HepG2 (cell line): Measurements from ENCODE around the gene CMTM3. TPM values are rescaled to one million over a fixed set of nuclear protein-coding genes. Genes with fewer than 3 reads are reported as not detected.

Experiments
- CBFB ChIP-seq: sonication (generic); formaldehyde crosslinking; IDR thresholded peaks from 2 replicates; pipeline ENCODE4 v1.4.0; 2020; ENCODE audit warnings: missing genetic modification reagents
- HOXA3 ChIP-seq: sonication (generic); formaldehyde crosslinking; IDR thresholded peaks from 2 replicates; pipeline ENCODE4 v1.5.0; 2020; ENCODE audit warnings: missing genetic modification reagents
- JDP2 ChIP-seq: sonication (generic); formaldehyde crosslinking; IDR thresholded peaks from 2 replicates; pipeline ENCODE4 v1.8.1; 2022; ENCODE audit warnings: missing genetic modification reagents, borderline replicate concordance
- MEIS1 ChIP-seq: sonication (generic); formaldehyde crosslinking; IDR thresholded peaks from 2 replicates; pipeline ENCODE4 v1.9.0; 2021; ENCODE audit warnings: mild to moderate bottlenecking, missing genetic modification reagents, moderate library complexity, borderline replicate concordance
- PHB2 ChIP-seq: fragments of 450-650 bp; IDR thresholded peaks from 2 replicates; pipeline ENCODE4 v1.6.1; 2018; ENCODE audit not compliant: partially characterized antibody
- PHF21A ChIP-seq: sonication (generic); formaldehyde crosslinking; IDR thresholded peaks from 2 replicates; pipeline ENCODE4 v1.5.0; 2020; ENCODE audit warnings: mild to moderate bottlenecking, missing genetic modification reagents
- SMAD3 ChIP-seq: sonication (generic); formaldehyde crosslinking; IDR thresholded peaks from 2 replicates; pipeline ENCODE4 v1.4.0; 2020; ENCODE audit warnings: missing genetic modification reagents
- SOX13 ChIP-seq, 3 experiments: fragments of 450-650 bp in 1 of 3; sonication (generic) in 1 of 3; formaldehyde crosslinking in 1 of 3; IDR thresholded peaks in 2 of 3; conservative IDR thresholded peaks in 1 of 3; 2 replicates each; pipeline versions ENCODE4 v1.5.0 to v1.6.1; 2016 to 2020; ENCODE audit warnings: antibody characterized with exemption in 1 of 3, mild to moderate bottlenecking in 1 of 3, missing compliant biosample characterization in 1 of 3, missing genetic modification reagents in 1 of 3, moderate library complexity in 1 of 3
- STAT5B ChIP-seq: sonication (generic); formaldehyde crosslinking; IDR thresholded peaks from 2 replicates; pipeline ENCODE4 v1.4.0; 2020; ENCODE audit warnings: missing genetic modification reagents
- TCF7 ChIP-seq: sonication (generic); IDR thresholded peaks from 2 replicates; pipeline ENCODE4 v1.6.1; 2016; ENCODE audit warnings: antibody characterized with exemption, low read depth
- XBP1 ChIP-seq: sonication (generic); formaldehyde crosslinking; IDR thresholded peaks from 2 replicates; pipeline ENCODE4 v1.5.0; 2020; ENCODE audit warnings: missing genetic modification reagents
- XRCC5 ChIP-seq: fragments of 200-400 bp; formaldehyde crosslinking; optimal IDR thresholded peaks from 2 replicates; pipeline ENCODE3; 2017; ENCODE audit warnings: mild to moderate bottlenecking, low read length
- ZFP62 ChIP-seq: sonication (generic); formaldehyde crosslinking; IDR thresholded peaks from 2 replicates; pipeline ENCODE4 v1.4.0; 2020; ENCODE audit warnings: missing genetic modification reagents
- ZNF143 ChIP-seq: sonication (generic); formaldehyde crosslinking; IDR thresholded peaks from 2 replicates; pipeline ENCODE4 v1.4.0; 2020; ENCODE audit warnings: missing genetic modification reagents
- ZNF232 ChIP-seq: sonication (generic); formaldehyde crosslinking; IDR thresholded peaks from 2 replicates; pipeline ENCODE4 v1.4.0; 2020; ENCODE audit warnings: missing genetic modification reagents, borderline replicate concordance
- ZNF44 ChIP-seq: sonication (generic); formaldehyde crosslinking; IDR thresholded peaks from 2 replicates; pipeline ENCODE4 v1.5.1; 2020; ENCODE audit warnings: mild to moderate bottlenecking, missing genetic modification reagents
- ZNF589 ChIP-seq: sonication (generic); formaldehyde crosslinking; conservative IDR thresholded peaks from 2 replicates; pipeline ENCODE4 v1.8.0; 2022; ENCODE audit warnings: mild to moderate bottlenecking, moderate library complexity, missing genetic modification reagents
- ZNF607 ChIP-seq: sonication (generic); formaldehyde crosslinking; IDR thresholded peaks from 2 replicates; pipeline ENCODE4 v1.5.1; 2020; ENCODE audit warnings: missing genetic modification reagents, mild to moderate bottlenecking, borderline replicate concordance
- ZNF816 ChIP-seq: sonication (generic); formaldehyde crosslinking; IDR thresholded peaks from 2 replicates; pipeline ENCODE4 v1.8.0; 2022; ENCODE audit warnings: missing genetic modification reagents, mild to moderate bottlenecking, borderline replicate concordance
- polyA plus RNA-seq, 8 experiments: library from polyadenylated mRNA; depleted of rRNA in 3 of 8; stranded (reverse) in 7 of 8; unstranded in 1 of 8; fragments of >200 nt; fragmentation: Illumina TruSeq in 4 of 8; extraction: Trizol in 4 of 8; gene quantifications; 2 replicates each; pipeline versions ENCODE4 v1.2.1 to v1.2.3, GENCODE V29; 2011 to 2016; ENCODE audit warnings: low read depth in 4 of 8, missing spikeins in 1 of 8, mixed read lengths in 1 of 8; ENCODE audit not compliant: insufficient read depth in 1 of 8
- total RNA-seq, 5 experiments: library from RNA; depleted of rRNA; stranded (reverse); fragments of >200 nt; fragmentation: Illumina TruSeq; extraction: Trizol; gene quantifications; 2 replicates each; pipeline ENCODE4 v1.2.3, GENCODE V29; 2016; ENCODE audit warnings: low read depth in 1 of 5
- TF ChIP-seq, protein P1 (sequence below): sonication (generic); formaldehyde crosslinking; IDR thresholded peaks from 2 replicates; pipeline ENCODE4 v1.4.0; 2020; ENCODE audit warnings: missing genetic modification reagents
- TF ChIP-seq, protein P2 (sequence below): sonication (generic); formaldehyde crosslinking; IDR thresholded peaks from 2 replicates; pipeline ENCODE4 v1.8.0; 2022; ENCODE audit warnings: missing genetic modification reagents, mild to moderate bottlenecking, inconsistent platforms, borderline replicate concordance
- TF ChIP-seq, protein P3 (sequence below): sonication (generic); formaldehyde crosslinking; IDR thresholded peaks from 2 replicates; pipeline ENCODE4 v1.5.0; 2020; ENCODE audit warnings: missing genetic modification reagents, mild to moderate bottlenecking, borderline replicate concordance
- TF ChIP-seq, protein P4 (sequence below): sonication (generic); formaldehyde crosslinking; IDR thresholded peaks from 2 replicates; pipeline ENCODE4 v1.4.0; 2020; ENCODE audit warnings: missing genetic modification reagents, borderline replicate concordance
- TF ChIP-seq, protein P5 (sequence below): sonication (generic); formaldehyde crosslinking; IDR thresholded peaks from 2 replicates; pipeline ENCODE4 v1.5.0; 2020; ENCODE audit warnings: missing genetic modification reagents, mild to moderate bottlenecking, borderline replicate concordance

CMTM3 gene
- total and polyA plus RNA-seq, 2 of the 13 experiments (the other 11 are each of a cell fraction or from before 2014, with no cell fraction given): 29.2 to 48.7 TPM

DNA sequence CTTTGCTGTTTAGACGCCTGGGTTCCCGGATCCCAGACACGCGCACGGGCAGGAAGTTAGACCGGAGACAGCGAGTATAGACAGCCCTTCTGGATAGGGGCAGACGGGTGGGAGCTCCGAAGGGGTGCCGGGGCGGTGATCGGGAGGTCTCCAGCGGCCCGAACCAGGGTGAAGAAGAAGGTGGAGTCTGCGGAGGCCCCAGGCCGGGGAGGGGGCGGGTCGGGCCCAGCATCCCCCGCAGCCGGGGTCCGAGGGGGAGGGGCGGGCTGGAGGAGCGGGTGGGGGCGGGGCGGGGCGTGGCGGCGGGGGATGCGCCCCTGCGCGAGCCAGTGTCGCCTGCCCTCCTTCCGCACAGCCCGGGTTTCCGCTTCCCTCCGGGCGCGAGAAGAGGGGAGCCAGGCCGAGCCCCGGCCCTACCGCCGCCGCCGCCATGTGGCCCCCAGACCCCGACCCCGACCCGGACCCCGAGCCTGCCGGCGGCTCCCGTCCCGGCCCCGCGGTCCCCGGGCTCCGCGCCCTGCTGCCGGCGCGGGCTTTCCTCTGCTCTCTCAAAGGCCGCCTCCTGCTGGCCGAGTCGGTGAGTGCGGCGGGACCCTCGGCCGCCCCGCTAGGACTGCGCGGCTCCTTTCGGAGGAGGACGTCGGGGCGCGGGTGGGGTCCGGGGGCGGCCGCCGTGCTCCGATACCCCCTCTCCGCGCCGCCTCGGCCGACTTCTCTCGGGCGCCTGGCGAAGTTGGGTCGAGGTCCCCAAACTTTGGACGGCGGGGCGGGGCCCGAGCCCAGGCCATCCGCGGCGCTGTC, at the start of gene CMTM3 (continued):
- TF ChIP-seq, protein P1, sequence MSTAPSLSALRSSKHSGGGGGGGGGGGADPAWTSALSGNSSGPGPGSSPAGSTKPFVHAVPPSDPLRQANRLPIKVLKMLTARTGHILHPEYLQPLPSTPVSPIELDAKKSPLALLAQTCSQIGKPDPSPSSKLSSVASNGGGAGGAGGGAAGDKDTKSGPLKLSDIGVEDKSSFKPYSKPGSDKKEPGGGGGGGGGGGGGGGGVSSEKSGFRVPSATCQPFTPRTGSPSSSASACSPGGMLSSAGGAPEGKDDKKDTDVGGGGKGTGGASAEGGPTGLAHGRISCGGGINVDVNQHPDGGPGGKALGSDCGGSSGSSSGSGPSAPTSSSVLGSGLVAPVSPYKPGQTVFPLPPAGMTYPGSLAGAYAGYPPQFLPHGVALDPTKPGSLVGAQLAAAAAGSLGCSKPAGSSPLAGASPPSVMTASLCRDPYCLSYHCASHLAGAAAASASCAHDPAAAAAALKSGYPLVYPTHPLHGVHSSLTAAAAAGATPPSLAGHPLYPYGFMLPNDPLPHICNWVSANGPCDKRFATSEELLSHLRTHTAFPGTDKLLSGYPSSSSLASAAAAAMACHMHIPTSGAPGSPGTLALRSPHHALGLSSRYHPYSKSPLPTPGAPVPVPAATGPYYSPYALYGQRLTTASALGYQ (CRISPR knock-in tag): 0 out of 2 replicates have a peak, but pooled peaks have one; percentile 21
- no peak for TF ChIP-seq XRCC5
- no peak; the same call in 1 of the 2 replicates for TF ChIP-seq PHF21A (CRISPR knock-in tag)
- TF ChIP-seq, protein P2, sequence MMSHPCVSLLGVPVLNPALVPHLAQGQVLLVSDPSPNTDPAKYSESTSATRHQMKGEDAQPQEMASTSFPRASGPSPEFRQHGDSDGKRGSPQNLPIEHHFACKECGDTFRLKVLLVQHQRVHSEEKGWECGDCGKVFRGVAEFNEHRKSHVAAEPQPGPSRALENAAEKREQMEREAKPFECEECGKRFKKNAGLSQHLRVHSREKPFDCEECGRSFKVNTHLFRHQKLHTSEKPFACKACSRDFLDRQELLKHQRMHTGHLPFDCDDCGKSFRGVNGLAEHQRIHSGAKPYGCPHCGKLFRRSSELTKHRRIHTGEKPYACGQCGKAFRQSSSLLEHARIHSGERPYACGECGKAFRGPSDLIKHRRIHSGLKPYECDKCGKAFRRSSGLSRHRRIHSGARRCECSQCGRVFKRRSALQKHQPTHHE (CRISPR knock-in tag): no peak; the same call in 1 of the 2 replicates
- TF ChIP-seq, protein P3, sequence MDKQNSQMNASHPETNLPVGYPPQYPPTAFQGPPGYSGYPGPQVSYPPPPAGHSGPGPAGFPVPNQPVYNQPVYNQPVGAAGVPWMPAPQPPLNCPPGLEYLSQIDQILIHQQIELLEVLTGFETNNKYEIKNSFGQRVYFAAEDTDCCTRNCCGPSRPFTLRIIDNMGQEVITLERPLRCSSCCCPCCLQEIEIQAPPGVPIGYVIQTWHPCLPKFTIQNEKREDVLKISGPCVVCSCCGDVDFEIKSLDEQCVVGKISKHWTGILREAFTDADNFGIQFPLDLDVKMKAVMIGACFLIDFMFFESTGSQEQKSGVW: no peak
- no peak; the same call in 1 of the 2 replicates for TF ChIP-seq ZNF143 (CRISPR knock-in tag)
- no peak for TF ChIP-seq SMAD3 (CRISPR knock-in tag)
- TF ChIP-seq SOX13 (IDR thresholded peaks at IDR 0.05): no peak
- no peak for TF ChIP-seq SOX13 (CRISPR knock-in tag; conservative IDR thresholded peaks at IDR 0.05 in 1 of 2, IDR thresholded peaks at IDR 0.05 in 1 of 2)
- TF ChIP-seq, protein P4, sequence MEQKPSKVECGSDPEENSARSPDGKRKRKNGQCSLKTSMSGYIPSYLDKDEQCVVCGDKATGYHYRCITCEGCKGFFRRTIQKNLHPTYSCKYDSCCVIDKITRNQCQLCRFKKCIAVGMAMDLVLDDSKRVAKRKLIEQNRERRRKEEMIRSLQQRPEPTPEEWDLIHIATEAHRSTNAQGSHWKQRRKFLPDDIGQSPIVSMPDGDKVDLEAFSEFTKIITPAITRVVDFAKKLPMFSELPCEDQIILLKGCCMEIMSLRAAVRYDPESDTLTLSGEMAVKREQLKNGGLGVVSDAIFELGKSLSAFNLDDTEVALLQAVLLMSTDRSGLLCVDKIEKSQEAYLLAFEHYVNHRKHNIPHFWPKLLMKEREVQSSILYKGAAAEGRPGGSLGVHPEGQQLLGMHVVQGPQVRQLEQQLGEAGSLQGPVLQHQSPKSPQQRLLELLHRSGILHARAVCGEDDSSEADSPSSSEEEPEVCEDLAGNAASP (CRISPR knock-in tag): 0 out of 2 replicates have a peak, but pooled peaks have one; percentile 19
- no peak; the same call in none of the 2 replicates for TF ChIP-seq HOXA3
- TF ChIP-seq ZNF232 (CRISPR knock-in tag): 0 out of 2 replicates have a peak, but pooled peaks have one; percentile 23
- TF ChIP-seq STAT5B: no peak
- TF ChIP-seq CBFB (CRISPR knock-in tag): no peak; the same call in 1 of the 2 replicates
- TF ChIP-seq XBP1 (CRISPR knock-in tag): no peak
- TF ChIP-seq JDP2 (CRISPR knock-in tag): no peak
- TF ChIP-seq ZFP62 (CRISPR knock-in tag): no peak
- peak; percentile 10; the same call in 1 of the 2 replicates for TF ChIP-seq MEIS1 (CRISPR knock-in tag)
- TF ChIP-seq TCF7: no peak
- TF ChIP-seq ZNF607: no peak
- no peak for TF ChIP-seq PHB2
- TF ChIP-seq ZNF816: no peak
- TF ChIP-seq, protein P5, sequence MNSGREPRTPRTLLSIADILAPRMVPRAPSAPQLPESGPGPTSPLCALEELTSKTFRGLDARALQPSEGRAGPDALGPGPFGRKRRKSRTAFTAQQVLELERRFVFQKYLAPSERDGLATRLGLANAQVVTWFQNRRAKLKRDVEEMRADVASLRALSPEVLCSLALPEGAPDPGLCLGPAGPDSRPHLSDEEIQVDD (CRISPR knock-in tag): no peak
- TF ChIP-seq ZNF44: no peak
- no peak for TF ChIP-seq ZNF589 (CRISPR knock-in tag)
